ENCODE measurements around the gene CHST14.

DNA sequence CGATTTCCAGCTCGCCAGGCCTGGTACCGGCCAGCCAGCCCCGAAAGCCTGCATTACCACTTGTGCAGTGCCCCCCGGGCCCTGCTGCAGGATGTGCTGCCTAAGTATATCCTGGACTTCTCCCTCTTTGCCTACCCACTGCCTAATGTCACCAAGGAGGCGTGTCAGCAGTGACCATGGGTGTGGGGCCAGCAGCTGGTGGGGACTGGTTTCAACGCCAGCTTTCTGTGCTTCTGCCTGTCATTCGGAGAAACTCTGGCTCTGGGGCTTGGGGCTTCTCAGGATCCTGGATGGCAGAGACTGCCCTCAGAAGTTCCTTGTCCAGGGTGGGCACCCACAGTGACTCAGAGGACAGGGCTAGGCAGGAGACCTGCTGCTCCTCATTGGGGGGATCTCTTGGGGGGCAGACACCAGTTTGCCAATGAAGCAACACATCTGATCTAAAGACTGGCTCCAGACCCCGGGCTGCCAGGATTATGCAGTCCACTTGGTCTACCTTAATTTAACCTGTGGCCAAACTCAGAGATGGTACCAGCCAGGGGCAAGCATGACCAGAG, 1.5 kb downstream of the CHST14 start:
- TF ChIP-seq EP300 (conservative IDR thresholded peaks at IDR 0.05; ENCODE audit: poor library complexity, severe bottlenecking) = no peak
- TF ChIP-seq, protein P1, sequence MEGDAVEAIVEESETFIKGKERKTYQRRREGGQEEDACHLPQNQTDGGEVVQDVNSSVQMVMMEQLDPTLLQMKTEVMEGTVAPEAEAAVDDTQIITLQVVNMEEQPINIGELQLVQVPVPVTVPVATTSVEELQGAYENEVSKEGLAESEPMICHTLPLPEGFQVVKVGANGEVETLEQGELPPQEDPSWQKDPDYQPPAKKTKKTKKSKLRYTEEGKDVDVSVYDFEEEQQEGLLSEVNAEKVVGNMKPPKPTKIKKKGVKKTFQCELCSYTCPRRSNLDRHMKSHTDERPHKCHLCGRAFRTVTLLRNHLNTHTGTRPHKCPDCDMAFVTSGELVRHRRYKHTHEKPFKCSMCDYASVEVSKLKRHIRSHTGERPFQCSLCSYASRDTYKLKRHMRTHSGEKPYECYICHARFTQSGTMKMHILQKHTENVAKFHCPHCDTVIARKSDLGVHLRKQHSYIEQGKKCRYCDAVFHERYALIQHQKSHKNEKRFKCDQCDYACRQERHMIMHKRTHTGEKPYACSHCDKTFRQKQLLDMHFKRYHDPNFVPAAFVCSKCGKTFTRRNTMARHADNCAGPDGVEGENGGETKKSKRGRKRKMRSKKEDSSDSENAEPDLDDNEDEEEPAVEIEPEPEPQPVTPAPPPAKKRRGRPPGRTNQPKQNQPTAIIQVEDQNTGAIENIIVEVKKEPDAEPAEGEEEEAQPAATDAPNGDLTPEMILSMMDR (IDR thresholded peaks at IDR 0.05; ENCODE audit: poor library complexity, severe bottlenecking) = no peak

Measured in neural cell (in vitro differentiated cells).